Spleen (tissue), 11 donors: ENCODE measurements around the gene ALK. TPM values are rescaled to one million over a fixed set of nuclear protein-coding genes. Genes with fewer than 3 reads are reported as not detected.

Source experiments
- DNase-seq: peaks from one replicate; pipeline ENCODE4 v3.0.0-alpha.2; 2020
- H3K27ac ChIP-seq, 8 donors: fragments of 200-600 bp; sonication (generic) in 7 of 8; 1 replicate in 4 of 8; 2 replicates in 4 of 8; pipeline versions ENCODE4 v1.5.0 to v1.8.0; 2016 to 2021; ENCODE audit warnings: inconsistent platforms in 4 of 8, mild to moderate bottlenecking in 4 of 8, moderate library complexity in 1 of 8
- H3K27me3 ChIP-seq, 7 donors: fragments of 200-600 bp; sonication (generic) in 6 of 7; replicated peaks in 1 of 7; 1 replicate in 4 of 7; 2 replicates in 3 of 7; pipeline versions ENCODE4 v1.5.0 to v1.8.0; 2016 to 2021; ENCODE audit warnings: inconsistent platforms in 3 of 7, mild to moderate bottlenecking in 1 of 7
- H3K36me3 ChIP-seq, 6 donors: fragments of 200-600 bp; sonication (generic) in 5 of 6; 1 replicate in 4 of 6; 2 replicates in 2 of 6; pipeline versions ENCODE4 v1.5.0 to v1.8.0; 2016 to 2021; ENCODE audit warnings: inconsistent platforms in 2 of 6
- H3K4me1 ChIP-seq, 6 donors: fragments of 200-600 bp; sonication (generic) in 5 of 6; 1 replicate in 3 of 6; 2 replicates in 3 of 6; pipeline versions ENCODE4 v1.5.0 to v1.8.0; 2016 to 2021; ENCODE audit warnings: inconsistent platforms in 3 of 6
- H3K4me3 ChIP-seq, 8 donors: fragments of 200-600 bp; sonication (generic) in 7 of 8; 1 replicate in 4 of 8; 2 replicates in 4 of 8; pipeline versions ENCODE4 v1.5.0 to v1.8.0; 2016 to 2021; ENCODE audit warnings: inconsistent platforms in 4 of 8, mild to moderate bottlenecking in 4 of 8, moderate library complexity in 2 of 8
- H3K9me3 ChIP-seq, 8 donors: fragments of 200-600 bp; sonication (generic) in 7 of 8; 1 replicate in 4 of 8; 2 replicates in 4 of 8; pipeline versions ENCODE4 v1.5.0 to v1.8.0; 2016 to 2021; ENCODE audit warnings: inconsistent platforms in 4 of 8
- POLR2A ChIP-seq, 3 donors: fragments of 450-650 bp; IDR thresholded peaks; one replicate each; pipeline ENCODE4 v1.5.1; 2017; ENCODE audit warnings: antibody characterized with exemption in 3 of 3, mild to moderate bottlenecking in 1 of 3
- POLR2AphosphoS5 ChIP-seq, 3 donors: sonication (generic); formaldehyde crosslinking; IDR thresholded peaks; one replicate each; pipeline ENCODE4 v1.5.1; 2017; ENCODE audit warnings: antibody characterized with exemption in 3 of 3
- WGBS, 5 donors: extraction: QIAGEN DNeasy Blood & Tissue Kit in 3 of 5; methylation state at CpG; one replicate each; pipeline versions ENCODE4 v1.1.5 to v1.1.7; 2013 to 2018; 5-methylcytosine and 5-hydroxymethylcytosine counted together
- intact Hi-C: fragments of 100-400 bp; cut with DNase I; formaldehyde crosslinking; loops from one replicate; pipeline ENCODE4 v1.15.0; 2023; ENCODE audit warnings: low total_unique reads
- polyA plus RNA-seq, 3 donors: library from polyadenylated mRNA; stranded (reverse); fragments of 200-250 nt; gene quantifications; one replicate each; pipeline ENCODE4 v1.2.1, GENCODE V29; 2013
- total RNA-seq, 7 donors: library from RNA; depleted of rRNA in 3 of 7; stranded (reverse); fragments of >200 nt in 3 of 7; fragmentation: NEBNext Ultra II Directional in 4 of 7; extraction: Animal tissue kit (Norgen Biotek cat#: 25700) in 4 of 7; gene quantifications; one replicate each; pipeline versions ENCODE4 v1.1.0 to v1.2.1, GENCODE V29; 2016 to 2021
- TF ChIP-seq, protein P1 (sequence below), 11 experiments: fragments of 200-600 bp in 7 of 11; fragments of 450-650 bp in 4 of 11; sonication (generic) in 4 of 11; IDR thresholded peaks in 8 of 11; conservative IDR thresholded peaks in 3 of 11; 1 replicate in 7 of 11; 2 replicates in 4 of 11; pipeline versions ENCODE4 v1.4.0 to v1.8.0; 2016 to 2021; ENCODE audit warnings: antibody characterized with exemption in 11 of 11, inconsistent platforms in 4 of 11, mild to moderate bottlenecking in 1 of 11
- donor health status: healthy with polysubstance abuse.
- donor health status: DM: no; HTN: no; CAD: no; lungs with moderate emphysema.
- donor health status: DM: no; HTN: no; CAD: no.
- donor health status: Bipolar disorder and iron deficiency.
- donor health status: healthy.
- donor health status: DM: no; HTN: no; CAD: no.
- donor health status: DM: yes; HTN: yes; CAD: no.

Gene ALK
- total and polyA plus RNA-seq, 10 donors = 0.03 to 0.28 (median 0.06) TPM; not detected in 7

DNA sequence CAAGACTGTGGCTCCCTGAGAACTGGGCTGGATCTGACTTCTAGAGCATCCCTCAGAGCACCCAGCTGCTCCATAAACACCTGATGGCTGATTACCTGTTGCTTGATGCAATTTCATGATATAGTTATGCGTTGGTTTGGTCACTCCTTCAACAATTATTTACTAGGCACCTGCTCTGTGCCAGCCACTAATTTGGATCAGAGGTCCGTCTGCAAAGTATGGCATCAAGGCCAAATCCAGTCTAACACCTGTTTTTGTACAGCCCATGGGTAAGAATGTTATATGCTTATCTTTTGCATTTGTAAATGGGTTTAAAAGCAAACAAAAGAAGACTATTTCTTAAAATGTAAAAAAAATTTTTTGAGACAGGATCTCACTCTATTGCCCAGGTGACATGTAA is 348.2 kb downstream of the ALK start:
- no peak for TF ChIP-seq POLR2AphosphoS5 (IDR thresholded peaks at IDR 0.05)
- TF ChIP-seq POLR2A (IDR thresholded peaks at IDR 0.05) = no peak
- TF ChIP-seq, protein P1, sequence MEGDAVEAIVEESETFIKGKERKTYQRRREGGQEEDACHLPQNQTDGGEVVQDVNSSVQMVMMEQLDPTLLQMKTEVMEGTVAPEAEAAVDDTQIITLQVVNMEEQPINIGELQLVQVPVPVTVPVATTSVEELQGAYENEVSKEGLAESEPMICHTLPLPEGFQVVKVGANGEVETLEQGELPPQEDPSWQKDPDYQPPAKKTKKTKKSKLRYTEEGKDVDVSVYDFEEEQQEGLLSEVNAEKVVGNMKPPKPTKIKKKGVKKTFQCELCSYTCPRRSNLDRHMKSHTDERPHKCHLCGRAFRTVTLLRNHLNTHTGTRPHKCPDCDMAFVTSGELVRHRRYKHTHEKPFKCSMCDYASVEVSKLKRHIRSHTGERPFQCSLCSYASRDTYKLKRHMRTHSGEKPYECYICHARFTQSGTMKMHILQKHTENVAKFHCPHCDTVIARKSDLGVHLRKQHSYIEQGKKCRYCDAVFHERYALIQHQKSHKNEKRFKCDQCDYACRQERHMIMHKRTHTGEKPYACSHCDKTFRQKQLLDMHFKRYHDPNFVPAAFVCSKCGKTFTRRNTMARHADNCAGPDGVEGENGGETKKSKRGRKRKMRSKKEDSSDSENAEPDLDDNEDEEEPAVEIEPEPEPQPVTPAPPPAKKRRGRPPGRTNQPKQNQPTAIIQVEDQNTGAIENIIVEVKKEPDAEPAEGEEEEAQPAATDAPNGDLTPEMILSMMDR (IDR thresholded peaks at IDR 0.05 in 8 of 11, conservative IDR thresholded peaks at IDR 0.05 in 3 of 11) = no peak
- Histone ChIP-seq H3K4me3 (no peak overlapping the region), H3K36me3 (no peaks in the 10 kb centered on the region), H3K4me1 (no peaks in the 10 kb centered on the region), H3K27ac (no peak overlapping the region), H3K9me3 (no peaks in the 10 kb centered on the region), H3K27me3 (peaks cover 0 to 11% (median 0%) of the 10 kb centered on the region in 7 donors)
- WGBS, 5 donors = 83 to 90% (median 89%) methylated on average over 2 of the region's 2 CpGs
- no peak for DNase-seq
- intact Hi-C loops = no loop called here

DNA sequence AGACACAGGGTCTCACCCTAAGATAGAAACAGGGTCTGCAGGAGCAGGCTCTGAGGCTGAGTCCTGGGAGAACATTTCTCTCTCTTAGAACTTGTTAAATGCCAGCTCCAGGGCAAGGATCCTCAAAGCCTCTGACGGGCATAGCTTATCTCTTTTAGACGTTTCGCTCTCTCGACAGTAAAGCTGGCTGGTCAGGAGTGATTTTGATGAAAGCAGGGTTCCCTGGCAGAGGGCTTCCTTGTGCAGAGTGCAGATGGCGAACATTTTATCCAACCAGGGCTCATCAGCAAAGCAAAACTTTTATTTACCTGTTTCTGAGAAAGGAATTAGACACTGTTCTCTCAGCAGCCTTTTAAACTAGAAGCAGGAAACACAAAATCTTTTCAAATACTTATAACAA is 350.8 kb downstream of the ALK start:
- no peak for DNase-seq
- intact Hi-C loops = no loop called here

DNA sequence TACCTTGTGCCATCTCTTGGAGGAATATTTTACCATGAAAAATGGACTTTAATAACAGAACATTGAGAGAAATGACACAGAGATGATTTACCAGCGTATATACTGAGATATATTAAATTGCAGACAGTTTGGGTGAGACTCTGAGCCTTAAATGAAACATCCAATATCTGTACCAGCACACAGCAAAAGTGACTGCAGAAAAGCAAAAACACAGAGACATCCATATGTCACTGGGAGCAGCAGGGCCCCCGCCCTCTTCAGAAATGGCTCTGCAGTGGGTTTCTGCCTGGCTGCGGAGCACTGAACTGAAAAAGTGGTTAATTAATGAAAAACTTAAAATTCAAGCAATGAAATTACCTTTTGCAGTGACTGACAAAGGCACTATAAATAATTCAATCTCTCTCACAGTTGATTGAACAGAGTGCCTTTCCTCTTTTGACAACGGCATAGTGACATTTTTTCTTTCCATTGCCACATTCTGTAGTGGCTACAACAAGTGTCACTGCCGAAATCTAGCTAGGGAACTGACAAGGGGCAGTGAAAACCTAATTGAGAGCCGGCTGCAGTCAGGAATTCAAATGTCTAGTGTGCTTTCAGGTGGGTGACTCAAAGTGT is 353.4 kb downstream of the ALK start:
- Histone ChIP-seq H3K27ac (no peak overlapping the region), H3K27me3 (no peaks in the 10 kb centered on the region), H3K4me3 (no peak overlapping the region), H3K36me3 (no peaks in the 10 kb centered on the region), H3K9me3 (no peaks in the 10 kb centered on the region), H3K4me1 (no peaks in the 10 kb centered on the region)
- 58 to 80% (median 73%) methylated on average over 6 of the region's 6 CpGs for WGBS, 5 donors
- intact Hi-C loops = no loop called here
- TF ChIP-seq, protein P1 (IDR thresholded peaks at IDR 0.05 in 8 of 11, conservative IDR thresholded peaks at IDR 0.05 in 3 of 11) = no peak
- TF ChIP-seq POLR2AphosphoS5 (IDR thresholded peaks at IDR 0.05) = no peak
- TF ChIP-seq POLR2A (IDR thresholded peaks at IDR 0.05) = no peak
- DNase-seq = no peak

More for the DNA sequence above, 350.8 kb downstream of the ALK start:
- TF ChIP-seq POLR2A (IDR thresholded peaks at IDR 0.05) (no peak), POLR2AphosphoS5 (IDR thresholded peaks at IDR 0.05) (no peak)
- TF ChIP-seq, protein P1 (IDR thresholded peaks at IDR 0.05 in 8 of 11, conservative IDR thresholded peaks at IDR 0.05 in 3 of 11) = no peak
- Histone ChIP-seq H3K4me3 (no peak overlapping the region), H3K27me3 (no peaks in the 10 kb centered on the region), H3K27ac (no peak overlapping the region), H3K36me3 (no peaks in the 10 kb centered on the region), H3K4me1 (no peaks in the 10 kb centered on the region), H3K9me3 (no peaks in the 10 kb centered on the region)
- WGBS, 5 donors = 78 to 86% (median 83%) methylated on average over 5 of the region's 5 CpGs

DNA sequence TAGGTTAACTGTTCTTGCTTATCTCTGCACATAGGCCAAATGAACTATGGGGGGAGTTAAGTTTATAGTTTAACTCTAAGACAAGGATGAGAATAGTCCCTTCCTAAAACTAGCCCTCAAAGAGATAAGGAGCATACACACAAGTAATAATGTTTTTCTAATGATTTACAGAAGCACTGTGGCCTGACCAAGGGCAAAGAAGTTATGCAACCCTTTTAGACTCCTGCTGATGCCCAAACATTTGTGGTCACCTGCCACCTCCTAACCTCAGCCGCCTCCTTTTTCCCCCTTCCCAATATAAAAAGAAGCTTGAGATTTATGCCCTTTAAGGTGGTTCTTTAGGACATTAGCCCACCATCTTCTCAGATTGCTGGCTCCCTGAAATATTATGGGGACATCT is 357.7 kb downstream of the ALK start:
- intact Hi-C loops = no loop called here
- DNase-seq = no peak
- whole genome bisulfite sequencing, 5 donors = 68 to 100% (median 86%) methylated on average over 1 of the region's 1 CpG

More for the DNA sequence above, 357.7 kb downstream of the ALK start:
- Histone ChIP-seq H3K27ac (no peak overlapping the region), H3K9me3 (no peaks in the 10 kb centered on the region), H3K36me3 (no peaks in the 10 kb centered on the region), H3K27me3 (no peaks in the 10 kb centered on the region), H3K4me3 (no peak overlapping the region), H3K4me1 (no peaks in the 10 kb centered on the region)
- TF ChIP-seq POLR2AphosphoS5 (IDR thresholded peaks at IDR 0.05) = no peak
- no peak for TF ChIP-seq POLR2A (IDR thresholded peaks at IDR 0.05)
- TF ChIP-seq, protein P1 (IDR thresholded peaks at IDR 0.05 in 8 of 11, conservative IDR thresholded peaks at IDR 0.05 in 3 of 11) = no peak
